GM21381 (cell line): ENCODE data around the gene TFAP2C.
"Not testable (repeated sequence)": the region's sequence is repeated elsewhere in the genome, so short reads cannot be mapped to it uniquely, and the experiment has no call there.

Experiments
- ATAC-seq: cut with Tn5 transposase; IDR thresholded peaks from one replicate; pipeline ENCODE4 v1.9.1; 2021; ENCODE audit warnings: mild to moderate bottlenecking, moderate library complexity; ENCODE audit not compliant: unreplicated experiment

Gene TFAP2C

GRCh38 chr20:56637576-56637975, 8.5 kb downstream of the TFAP2C start:
- no peak for ATAC-seq

GRCh38 chr20:56646599-56646998, 17.5 kb downstream of the TFAP2C start:
- ATAC-seq, result no peak

GRCh38 chr20:56653211-56653610, 24.1 kb downstream of the TFAP2C start:
- no peak for ATAC-seq

GRCh38 chr20:56656632-56657031, 27.5 kb downstream of the TFAP2C start:
- no peak for ATAC-seq

- ATAC-seq, result no peak
Measured at GRCh38 chr20:56657879-56658278, 28.8 kb downstream of the TFAP2C start.

- not testable (repeated sequence) for ATAC-seq
Measured at GRCh38 chr20:56658341-56658947, 29.3 kb downstream of the TFAP2C start.

GRCh38 chr20:56663660-56664059, 34.6 kb downstream of the TFAP2C start:
- no peak for ATAC-seq

- no peak for ATAC-seq
Measured at GRCh38 chr20:56664796-56665195, 35.7 kb downstream of the TFAP2C start.

GRCh38 chr20:56665806-56666205, 36.7 kb downstream of the TFAP2C start:
- ATAC-seq, result no peak

- no peak for ATAC-seq
Measured at GRCh38 chr20:56673450-56673849, 44.3 kb downstream of the TFAP2C start.

GRCh38 chr20:56676001-56676400, 46.9 kb downstream of the TFAP2C start:
- ATAC-seq, result no peak

- no peak for ATAC-seq
Measured at GRCh38 chr20:56676679-56677078, 47.6 kb downstream of the TFAP2C start.

- no peak for ATAC-seq
Measured at GRCh38 chr20:56683077-56683865, 54.2 kb downstream of the TFAP2C start.

GRCh38 chr20:56685879-56686278, 56.8 kb downstream of the TFAP2C start:
- no peak for ATAC-seq

GRCh38 chr20:56687061-56687460, 58.0 kb downstream of the TFAP2C start:
- ATAC-seq, result no peak

GRCh38 chr20:56688106-56688505, 59.0 kb downstream of the TFAP2C start:
- ATAC-seq, result no peak
